Measurements from ENCODE around the gene MED31.
A peak's percentile ranks its signal among the peaks of the same experiment; 100 is the strongest.
"Not testable (repeated sequence)": the region's sequence is repeated elsewhere in the genome, so short reads cannot be mapped to it uniquely, and the experiment has no call there.

The MED31 gene

GRCh38 chr17:6651354-6651918, at the start of gene MED31, which contains the start of gene C17orf100:
Gene MED31, minus strand, starts transcription at chr17:6651605. Its CDS starts 77 bp downstream, at chr17:6651528.
Gene C17orf100, plus strand, starts transcription at chr17:6651762. Its CDS starts 152 bp downstream, at chr17:6651914.
- DNase-seq: peak; percentile 96

DNA sequence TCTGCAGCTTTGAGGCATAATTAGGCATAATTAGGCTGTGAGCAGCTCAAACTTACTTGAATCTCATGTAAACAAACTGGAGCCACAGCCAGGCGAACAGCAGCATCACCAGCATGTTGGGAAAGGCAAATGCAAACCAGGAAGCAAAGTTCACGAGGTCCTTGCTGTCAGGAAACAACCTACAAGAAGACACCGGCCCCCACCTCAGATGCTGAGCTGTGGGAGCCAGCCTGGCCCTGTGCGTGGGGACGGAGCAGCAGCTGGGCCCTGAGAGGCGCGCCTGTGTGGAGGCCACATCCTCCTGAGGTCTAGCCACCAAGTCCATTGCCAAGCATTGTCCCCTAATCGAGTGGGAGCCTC, 49.5 kb upstream of the MED31 start:
- no peak for DNase-seq

DNA sequence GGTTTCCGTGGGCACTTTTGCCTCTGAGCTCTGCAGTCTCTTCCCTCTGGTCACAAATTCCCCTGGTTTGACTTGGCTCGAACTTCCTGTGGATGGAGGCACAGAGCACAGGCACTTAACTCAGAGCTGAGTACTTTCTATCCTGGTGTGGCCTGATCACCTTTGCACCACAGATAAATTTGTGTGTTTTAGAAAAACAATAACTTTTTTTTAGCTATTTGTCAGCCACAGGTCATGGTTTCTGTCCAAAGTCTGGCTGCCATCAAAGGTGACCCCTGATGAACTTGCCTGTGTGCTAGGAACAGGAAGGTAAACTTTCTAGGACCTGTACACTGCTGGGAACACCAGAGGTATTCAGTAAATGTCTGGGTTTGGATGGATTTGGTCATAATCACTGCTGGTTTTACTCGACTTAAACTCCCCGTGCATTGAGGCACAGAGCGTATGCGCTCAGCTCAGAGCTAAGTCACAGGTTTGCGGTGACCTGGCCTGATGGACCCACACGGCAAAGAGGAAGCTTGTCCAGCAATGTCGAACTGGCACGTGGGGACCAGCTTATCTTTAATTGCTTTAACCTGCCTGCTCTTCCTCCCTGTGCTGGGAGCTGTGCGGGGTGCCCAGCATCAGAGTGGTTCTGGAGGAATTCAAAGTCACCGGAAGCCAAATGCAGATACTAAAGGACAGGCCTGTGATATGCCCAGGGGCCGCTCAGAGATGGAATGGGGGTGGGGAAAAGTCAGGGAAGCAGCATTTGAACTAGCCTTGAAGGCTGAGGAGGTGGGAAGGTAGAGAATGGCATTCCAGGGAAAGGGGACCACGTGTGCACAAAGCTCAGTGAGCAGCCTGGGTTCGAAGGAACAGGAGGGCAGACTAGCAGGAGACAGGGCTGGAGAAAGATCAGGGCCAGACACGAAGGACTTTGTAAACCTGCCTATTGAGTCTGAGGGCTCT, 48.9 kb upstream of the MED31 start:
- no peak for DNase-seq

DNA sequence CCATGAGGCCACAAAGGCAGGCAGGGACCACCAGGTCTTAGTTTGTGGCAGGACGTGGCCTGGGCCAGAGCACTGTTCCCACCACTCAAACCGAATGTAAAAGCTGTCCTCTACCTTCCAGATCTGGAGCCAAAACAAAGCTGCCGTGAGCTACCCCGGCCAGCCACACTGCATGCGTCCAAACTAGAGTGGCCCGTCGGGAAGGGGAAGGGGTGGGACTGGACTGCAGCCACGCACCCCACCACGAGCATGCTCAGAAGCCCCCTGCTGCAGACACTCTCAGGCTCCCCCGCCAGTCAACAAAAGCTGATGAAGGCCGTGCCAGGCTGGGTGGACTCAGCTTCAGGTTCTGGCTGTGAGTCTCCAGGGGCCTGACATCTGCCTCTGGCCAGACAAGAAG, 46.6 kb upstream of the MED31 start:
- DNase-seq: no peak

DNA sequence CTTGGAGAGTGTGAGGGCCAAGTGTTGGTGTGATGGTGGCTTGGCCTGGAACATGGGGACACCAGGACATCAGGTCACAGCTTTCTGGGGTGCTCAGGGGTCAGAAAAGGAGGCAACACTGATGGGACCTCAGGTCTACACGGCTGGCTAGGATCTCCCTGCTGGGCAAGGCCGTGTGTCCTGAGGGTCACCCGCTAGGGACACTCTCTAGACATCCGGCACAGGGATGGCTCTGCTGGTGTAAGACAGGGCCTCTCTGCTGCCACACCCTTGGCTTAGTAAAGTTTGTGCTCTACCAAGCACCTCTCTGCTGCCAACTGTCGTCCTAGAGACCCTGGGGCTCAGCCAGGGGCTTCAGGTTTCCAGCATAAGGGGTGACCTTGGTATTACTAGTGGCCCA, 45.5 kb upstream of the MED31 start:
- DNase-seq: no peak

DNA sequence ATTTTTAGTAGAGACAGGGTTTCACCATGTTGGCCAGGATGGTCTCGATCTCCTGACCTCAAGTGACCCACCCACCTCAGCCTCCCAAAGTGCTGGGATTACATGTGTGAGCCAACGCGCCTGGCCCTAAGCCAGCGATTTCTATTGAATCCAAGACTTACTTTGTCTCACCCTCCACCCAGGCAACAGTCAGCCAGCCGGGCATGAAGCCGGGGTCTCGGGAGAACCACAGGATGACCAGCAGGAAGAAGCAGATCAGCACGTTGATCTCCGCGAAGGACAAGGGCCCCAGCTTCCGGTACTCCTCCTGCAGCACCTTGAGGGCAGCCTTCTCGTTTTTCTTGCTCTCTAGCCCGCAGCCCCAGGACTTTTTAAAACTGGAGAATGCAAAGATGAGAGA, 44.2 kb upstream of the MED31 start:
- DNase-seq: no peak

DNA sequence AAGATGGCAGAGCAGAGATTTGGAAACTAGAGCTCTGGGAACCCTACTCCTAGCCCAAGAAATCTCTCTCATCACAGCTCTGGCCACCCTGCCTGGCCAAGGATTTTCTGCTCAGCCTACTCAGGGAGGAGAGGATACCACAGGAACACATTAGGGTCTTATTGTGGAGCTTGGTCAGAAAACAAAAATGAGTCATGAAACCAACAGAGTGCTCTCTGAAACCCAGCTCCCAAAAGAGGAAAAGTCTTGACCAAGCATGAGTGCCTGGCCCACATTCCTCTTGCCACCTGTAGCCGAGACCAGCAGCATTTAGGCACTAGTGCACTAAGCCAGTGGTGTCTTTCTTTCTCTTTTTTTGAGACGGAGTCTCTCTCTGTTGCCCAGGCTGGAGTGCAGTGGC, 43.6 kb upstream of the MED31 start:
- DNase-seq: no peak

- DNase-seq: not testable (repeated sequence)
Measured at GRCh38 chr17:6691958-6692357, 40.6 kb upstream of the MED31 start.

DNA sequence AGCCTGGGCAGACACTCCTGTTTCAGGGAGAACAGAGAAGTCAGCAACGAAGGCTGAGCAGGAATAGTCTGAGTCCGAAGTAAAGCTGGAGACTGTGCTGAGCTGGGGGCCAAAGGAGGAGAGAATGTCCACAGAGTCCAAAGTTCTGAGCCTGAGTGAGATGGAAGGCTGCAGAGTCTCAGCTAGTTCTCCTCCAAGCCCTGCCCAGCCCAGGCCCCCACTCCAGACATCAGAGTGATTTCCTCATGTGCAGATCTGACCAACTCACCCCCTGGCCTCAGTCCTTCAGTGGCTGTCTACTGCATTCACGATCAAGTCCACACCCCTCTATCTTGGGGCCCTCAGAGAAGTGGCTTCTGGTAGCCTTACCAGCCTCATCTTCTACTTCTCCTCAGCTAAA, 40.1 kb upstream of the MED31 start:
- DNase-seq: no peak

DNA sequence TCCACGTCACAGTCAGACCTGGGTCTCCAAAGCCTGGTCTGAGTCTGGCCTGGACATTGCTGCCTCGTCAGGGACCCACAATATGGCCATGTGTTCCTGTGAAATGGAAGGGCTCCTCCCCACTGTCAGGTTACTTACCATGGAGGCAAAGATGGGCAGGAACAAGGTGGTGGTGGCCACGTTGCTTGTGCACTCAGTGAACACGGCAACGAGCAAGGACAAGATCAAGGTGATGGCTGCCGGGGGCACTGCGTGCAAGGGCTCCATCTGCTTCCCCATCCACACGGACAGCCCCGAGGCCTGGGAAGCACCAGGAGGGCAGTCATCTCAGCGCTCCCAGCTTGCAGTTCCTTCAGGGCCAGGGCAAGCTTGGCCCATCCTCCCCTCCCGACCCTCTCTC, 39.2 kb upstream of the MED31 start:
- DNase-seq: no peak

DNA sequence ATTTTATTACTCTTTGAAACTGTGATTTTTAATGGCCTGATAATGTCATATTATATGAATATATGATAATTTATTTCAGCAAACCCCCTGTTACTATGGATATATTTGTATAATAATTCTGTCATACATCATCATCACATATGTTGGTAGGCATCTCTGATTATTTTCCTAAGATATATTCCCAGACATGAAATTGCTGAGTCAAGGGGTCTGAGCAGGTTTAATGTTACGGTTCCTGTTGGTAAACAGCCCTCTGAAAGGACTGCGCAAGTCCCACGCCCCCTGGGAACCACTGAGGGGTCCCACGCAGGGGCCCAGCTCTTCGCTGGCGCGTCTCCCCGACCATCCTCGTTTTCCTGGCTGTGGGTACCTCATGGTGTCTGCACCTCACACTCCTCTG, 37.5 kb upstream of the MED31 start:
- no peak for DNase-seq

GRCh38 chr17:6686026-6686425, 34.6 kb upstream of the MED31 start:
- no peak for DNase-seq

DNA sequence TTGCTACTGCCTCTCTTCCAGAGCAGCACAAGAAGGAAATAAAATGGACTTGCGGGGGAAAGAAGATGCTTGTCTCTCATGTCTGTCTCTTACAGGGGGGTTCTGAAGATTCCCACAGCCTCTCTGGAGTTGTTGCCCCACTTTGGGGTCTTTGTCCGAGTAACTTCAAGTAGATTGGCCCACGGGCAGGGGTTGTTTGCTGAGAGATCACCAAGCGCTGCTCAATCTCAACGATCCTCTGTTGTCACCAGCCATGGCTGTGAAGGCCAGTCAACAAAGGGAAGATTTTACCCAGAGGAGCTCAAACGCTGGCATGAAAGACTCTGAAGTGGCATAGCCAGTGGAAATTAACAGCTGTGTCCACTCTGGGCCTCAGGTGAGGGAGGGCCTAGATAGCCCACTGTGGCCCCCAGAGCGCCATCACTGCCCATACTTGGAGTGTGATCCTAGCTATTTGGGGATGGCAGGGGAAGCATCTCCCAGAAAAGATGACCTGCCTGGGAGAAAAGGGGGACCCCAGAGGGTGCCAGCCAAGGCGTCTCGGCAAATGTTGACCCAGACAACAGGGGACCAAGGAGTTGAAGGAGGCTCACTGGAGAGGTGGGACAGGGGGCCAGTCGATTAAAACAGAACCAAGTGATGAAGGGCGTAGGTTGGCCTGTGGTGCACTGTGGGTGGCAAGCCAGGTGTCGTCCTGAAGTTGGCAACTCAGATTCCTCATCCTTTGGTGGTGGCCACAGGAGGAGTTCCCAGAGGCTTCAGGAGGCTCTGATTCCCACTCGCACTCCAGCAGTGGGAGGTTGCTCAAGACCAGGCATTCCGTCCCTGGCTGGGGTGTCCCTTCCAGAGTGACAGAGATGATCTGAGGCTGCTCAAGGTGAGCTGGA, 33.7 kb upstream of the MED31 start:
- DNase-seq: no peak

- no peak for DNase-seq
Measured at GRCh38 chr17:6684460-6684783, 33.0 kb upstream of the MED31 start.

DNA sequence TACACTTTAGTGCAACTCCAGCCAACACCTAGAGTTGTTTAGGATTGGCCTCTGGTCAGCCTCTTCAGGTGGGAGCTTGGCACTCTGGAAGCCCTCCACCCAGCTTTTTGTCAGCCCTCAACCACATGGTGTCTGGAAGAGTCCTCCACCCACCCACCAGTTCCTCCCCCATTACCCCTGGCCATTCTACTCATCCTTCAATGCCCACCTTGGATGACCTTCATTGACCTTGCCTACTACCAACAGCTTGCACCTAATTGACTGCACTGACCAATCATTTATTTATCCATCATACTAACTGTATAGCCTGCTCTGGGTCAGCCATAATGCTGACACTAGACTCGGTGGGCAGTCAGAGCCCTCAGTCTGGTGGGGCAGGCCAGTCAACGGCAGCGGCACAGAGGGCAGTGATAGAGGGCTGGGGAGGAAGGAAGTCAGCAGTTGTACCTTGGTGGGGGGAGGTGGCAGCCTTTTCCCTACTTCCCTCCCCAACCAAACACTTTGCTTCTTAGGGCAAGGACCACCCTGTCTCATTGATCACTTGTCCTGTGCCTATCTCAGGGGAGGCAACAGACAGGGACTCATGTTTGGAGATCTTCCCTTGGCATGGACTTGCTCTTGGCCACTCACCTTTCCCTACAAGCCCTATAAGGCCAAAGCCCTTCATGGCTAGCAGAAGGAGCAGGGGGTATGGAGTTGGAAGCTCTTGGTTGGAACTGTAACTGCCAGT, 32.5 kb upstream of the MED31 start:
- DNase-seq: no peak

DNA sequence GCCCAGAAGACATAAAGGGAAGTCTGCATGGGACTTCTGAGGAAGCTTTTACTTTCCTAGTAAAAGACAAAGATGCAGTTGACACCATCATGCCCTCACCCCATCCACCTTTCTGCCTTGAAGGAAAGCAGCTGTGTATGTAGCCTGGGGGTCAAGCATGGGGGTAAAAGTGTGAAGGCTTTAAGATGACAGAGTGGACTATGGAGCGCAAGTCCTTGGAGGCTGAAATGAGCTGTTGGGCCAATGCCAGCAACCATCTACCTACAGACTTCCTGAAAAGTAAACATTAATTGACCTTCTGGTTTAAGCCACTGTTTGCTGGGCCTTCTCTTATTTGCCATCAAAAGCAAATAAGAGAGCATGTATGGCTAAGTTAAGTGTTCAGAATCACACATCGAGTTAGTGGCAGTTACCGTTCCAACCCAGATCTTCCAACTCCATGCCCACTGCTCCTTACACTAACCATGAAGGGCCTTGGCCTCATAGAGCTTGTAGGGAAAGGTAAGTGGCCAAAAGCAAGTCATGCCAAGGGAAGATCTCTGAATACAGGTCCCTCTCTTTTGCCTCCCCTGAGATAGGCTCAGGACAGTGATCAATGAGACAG, 31.8 kb upstream of the MED31 start:
- DNase-seq: no peak

GRCh38 chr17:6682339-6682738, 30.9 kb upstream of the MED31 start:
- DNase-seq: no peak

DNA sequence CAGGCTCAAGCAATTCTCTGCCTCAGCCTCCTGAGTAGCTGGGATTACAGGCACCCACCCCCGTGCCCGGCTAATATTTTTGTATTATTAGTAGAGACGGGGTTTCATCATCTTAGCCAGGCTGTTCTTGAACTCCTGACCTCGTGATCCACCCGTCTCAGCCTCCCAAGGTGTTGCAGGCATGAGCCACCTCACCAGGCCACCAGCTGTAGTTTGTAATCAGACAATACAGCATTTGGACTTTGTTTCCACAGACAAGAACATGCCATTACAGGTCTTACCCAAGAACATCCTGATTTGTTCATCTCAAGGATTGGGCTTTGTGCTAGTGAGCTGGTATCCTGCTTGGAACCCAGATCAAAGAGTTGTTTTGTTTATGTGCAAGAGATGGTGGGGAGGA, 30.3 kb upstream of the MED31 start:
- no peak for DNase-seq

DNA sequence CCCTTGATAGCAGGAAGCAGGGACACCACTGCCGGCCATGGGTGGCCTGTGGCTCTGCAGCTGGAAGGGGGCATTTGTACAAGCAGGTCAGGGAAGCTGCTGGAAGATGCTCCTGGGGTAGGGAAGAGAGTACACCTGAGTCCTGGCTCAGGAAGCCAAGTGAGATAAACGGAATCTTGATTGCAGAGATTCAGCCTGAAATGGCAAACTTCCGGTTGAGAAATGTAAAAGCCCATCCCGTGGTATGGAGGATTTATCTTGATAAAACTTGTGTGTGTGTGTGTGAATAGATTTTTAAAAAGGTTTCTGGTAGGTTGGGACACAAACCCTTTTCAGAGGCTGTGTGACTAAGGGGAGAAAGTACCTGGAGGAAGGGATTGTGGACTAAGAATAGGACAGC, 29.8 kb upstream of the MED31 start:
- DNase-seq: no peak

GRCh38 chr17:6679241-6679640, 27.8 kb upstream of the MED31 start:
- DNase-seq: no peak

- DNase-seq: no peak
Measured at GRCh38 chr17:6677946-6678345, 26.5 kb upstream of the MED31 start.

DNA sequence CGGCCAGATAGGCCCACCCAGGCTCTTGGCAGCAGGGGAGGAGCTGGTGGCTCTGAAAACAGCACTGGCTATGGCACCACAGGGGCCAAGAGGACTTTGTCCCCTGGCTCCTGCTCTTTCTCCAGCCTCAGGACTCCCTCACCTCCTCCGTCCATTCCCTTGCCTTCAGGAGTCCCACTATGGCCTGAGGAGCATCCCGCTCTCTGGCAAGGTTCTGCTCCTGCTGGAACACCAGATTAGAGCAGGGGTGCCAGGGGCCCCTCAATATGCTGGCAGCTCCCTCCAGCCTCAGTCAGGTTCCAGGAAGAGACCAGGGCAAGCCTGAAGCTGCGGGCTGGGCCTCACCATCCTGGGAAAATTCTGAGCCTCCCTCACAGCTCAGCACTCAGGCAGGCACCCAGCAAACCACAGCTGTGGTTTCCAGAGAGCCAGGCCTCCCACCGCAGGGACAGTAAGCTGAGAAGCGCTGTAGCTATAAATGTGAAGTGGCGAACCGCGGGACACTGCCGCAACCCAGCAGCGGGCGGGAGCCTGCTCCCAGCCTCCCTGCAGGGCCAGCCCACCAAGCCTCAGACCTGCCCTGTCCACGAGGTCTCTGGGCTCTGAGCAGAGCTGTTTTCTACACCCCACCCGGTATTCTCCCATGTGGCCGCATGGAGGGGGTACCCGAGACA, 25.9 kb upstream of the MED31 start:
- DNase-seq: peak; percentile 54

All from EL (cell line).